Amygdala (tissue), 56 donors: ENCODE results near the gene ZBTB8OS.

ENCODE experiments used
- DNase-seq, 56 donors: peaks; one replicate each; lab custom pipeline; 2025; lab: John Stamatoyannopoulos, UW

Gene ZBTB8OS

DNA sequence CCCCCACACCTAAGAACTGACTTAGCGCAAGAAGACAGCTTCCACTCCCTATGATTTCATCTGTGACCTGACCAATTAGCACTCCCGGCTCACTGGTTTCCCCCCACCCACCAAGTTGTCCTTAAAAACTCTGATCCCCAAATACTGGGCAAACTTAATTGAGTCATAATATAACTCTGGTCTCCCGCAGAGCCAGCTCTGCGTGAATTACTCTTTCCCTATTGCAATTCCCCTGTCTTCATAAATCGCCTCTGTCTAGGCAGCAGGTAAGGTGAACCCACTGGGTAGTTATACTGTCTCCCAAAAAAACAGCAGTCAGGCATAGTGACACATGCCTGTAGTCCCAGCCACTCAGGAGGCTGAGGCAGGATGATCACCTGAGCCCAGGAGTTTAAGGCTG lies 36.9 kb downstream of the ZBTB8OS start:
- no peak for DNase-seq

- peak; percentile 18 to 93 (median 78) for DNase-seq
Observed at GRCh38 chr1:32612189-32612881, 38.0 kb downstream of the ZBTB8OS start.

GRCh38 chr1:32611859-32612188 lies 38.5 kb downstream of the ZBTB8OS start:
- DNase-seq = no peak

- DNase-seq = no peak
Observed at GRCh38 chr1:32609180-32609579, 41.2 kb downstream of the ZBTB8OS start.

DNA sequence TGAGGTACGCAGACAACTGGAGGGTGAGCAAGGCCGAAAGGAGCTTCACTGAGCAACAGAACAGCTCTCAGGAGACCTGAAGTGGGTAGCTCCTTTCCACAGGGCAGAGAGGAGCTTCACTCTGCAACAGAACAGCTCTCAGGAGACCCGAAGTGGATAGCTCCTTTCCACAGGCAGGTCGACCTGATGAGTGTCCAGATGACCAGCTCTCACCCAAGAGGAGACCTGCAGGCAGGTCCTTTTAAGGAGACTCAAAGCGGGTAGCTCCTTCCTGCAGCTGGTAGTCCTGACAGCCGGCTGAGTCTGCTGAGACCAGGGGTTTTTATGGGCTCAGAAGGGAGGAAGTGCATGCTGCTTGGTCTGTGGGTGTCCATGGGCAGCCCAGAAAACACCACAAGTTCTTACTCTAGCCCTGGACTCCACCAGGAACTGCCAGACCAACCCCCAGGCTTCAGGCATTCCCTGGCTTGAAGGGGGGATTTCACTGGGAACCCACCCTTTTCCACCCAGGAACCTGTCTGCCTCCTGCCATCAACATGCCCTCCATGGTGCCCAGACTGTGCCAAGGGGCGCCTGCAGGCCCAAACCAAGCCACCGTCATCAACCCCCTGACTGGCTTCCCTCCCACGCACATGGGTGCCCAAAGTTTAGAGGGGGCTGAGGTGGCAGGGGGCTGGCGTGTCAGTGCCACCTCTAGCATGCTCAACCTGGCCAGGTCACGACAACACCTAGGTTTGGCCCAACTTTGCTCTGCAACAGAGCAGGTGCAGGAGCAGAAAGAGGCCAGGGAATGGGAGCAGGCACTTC lies 43.6 kb downstream of the ZBTB8OS start:
- DNase-seq = no peak

GRCh38 chr1:32605711-32606424 lies 44.5 kb downstream of the ZBTB8OS start:
- no peak for DNase-seq

GRCh38 chr1:32600034-32600433 lies 50.3 kb downstream of the ZBTB8OS start:
- no peak for DNase-seq

- no peak for DNase-seq
Observed at GRCh38 chr1:32592943-32593342, 57.4 kb downstream of the ZBTB8OS start.

- DNase-seq = no peak
Observed at GRCh38 chr1:32580348-32581017, 69.9 kb downstream of the ZBTB8OS start.
